Measurements from ENCODE around the gene HSPB3. TPM values are rescaled to one million over a fixed set of nuclear protein-coding genes. Genes with fewer than 3 reads are reported as not detected.
A peak's percentile ranks its signal among the peaks of the same experiment; 100 is the strongest.

The HSPB3 gene
- total and polyA plus RNA-seq, 12 donors, result 167 to 670 (median 350) TPM

GRCh38 chr5:54449923-54450322 lies 5.6 kb upstream of the HSPB3 start:
- WGBS, 2 donors, result 74 to 78% methylated on average over 4 of the region's 4 CpGs
- DNase-seq (no peak), ATAC-seq (no peak)
- Histone ChIP-seq H3K4me1 (peaks cover 0 to 32% (median 14%) of the 10 kb centered on the region in 9 donors), H3K27me3 (no peaks in the 10 kb centered on the region), H3K36me3 (no peaks in the 10 kb centered on the region), H3K4me3 (no peak overlapping the region), H3K9me3 (no peaks in the 10 kb centered on the region), H3K27ac (no peak overlapping the region)
- no peak for TF ChIP-seq CTCF (IDR thresholded peaks at IDR 0.05)
- intact Hi-C loops (cut with DNase I), result loop anchor here in 2 of 10 donors (5.0 kb wide), 1 partner anchor 32 kb away; no protein-coding TSS in a partner anchor

GRCh38 chr5:54450542-54450941 lies 5.0 kb upstream of the HSPB3 start:
- Histone ChIP-seq H3K4me1 (peaks cover 0 to 35% (median 13%) of the 10 kb centered on the region in 9 donors), H3K27me3 (no peaks in the 10 kb centered on the region), H3K27ac (no peak overlapping the region), H3K9me3 (no peaks in the 10 kb centered on the region), H3K4me3 (no peak overlapping the region), H3K36me3 (no peaks in the 10 kb centered on the region)
- ATAC-seq (no peak), DNase-seq (no peak)
- intact Hi-C loops (cut with DNase I), result no loop called here
- TF ChIP-seq CTCF (IDR thresholded peaks at IDR 0.05), result no peak
- 91 to 94% methylated on average over 2 of the region's 2 CpGs for WGBS, 2 donors

- Histone ChIP-seq H3K4me1 (peaks cover 0 to 15% (median 0%) of the 10 kb centered on the region in 9 donors), H3K4me3 (no peak overlapping the region), H3K36me3 (no peaks in the 10 kb centered on the region), H3K27ac (no peak overlapping the region), H3K27me3 (no peaks in the 10 kb centered on the region), H3K9me3 (no peaks in the 10 kb centered on the region)
- TF ChIP-seq CTCF (IDR thresholded peaks at IDR 0.05), result no peak
- DNase-seq (no peak), ATAC-seq (no peak)
- intact Hi-C loops (cut with DNase I), result no loop called here
- WGBS, 2 donors, result 49 to 57% methylated on average over 3 of the region's 3 CpGs
Observed at GRCh38 chr5:54453046-54453445, 2.5 kb upstream of the HSPB3 start.

- Histone ChIP-seq H3K9me3 (no peaks in the 10 kb centered on the region), H3K27ac (peak overlapping the region in 6 of 10 donors; percentile 75 to 92 (median 90)), H3K4me1 (peaks cover 0 to 14% (median 0%) of the 10 kb centered on the region in 9 donors), H3K27me3 (no peaks in the 10 kb centered on the region), H3K36me3 (no peaks in the 10 kb centered on the region), H3K4me3 (no peak overlapping the region)
- no peak for DNase-seq
- TF ChIP-seq CTCF (IDR thresholded peaks at IDR 0.05), result no peak
- 43 to 50% methylated on average over 2 of the region's 2 CpGs for WGBS, 2 donors
- intact Hi-C loops (cut with DNase I), result no loop called here
- no peak for ATAC-seq
Observed at GRCh38 chr5:54454602-54455001, 897 bp upstream of the HSPB3 start.

Measured in heart right ventricle (tissue), 16 donors.